HepG2 (cell line): ENCODE results near the gene ANKK1. TPM values are rescaled to one million over a fixed set of nuclear protein-coding genes. Genes with fewer than 3 reads are reported as not detected.

Experiments
- ATAC-seq: fragments of 200-7000 bp; cut with Tn5 transposase; 3 replicates; pipeline ENCODE4 v1.9.1; 2020; ENCODE audit warnings: mild to moderate bottlenecking, moderate library complexity
- BruUV-seq: library from RNA; stranded (reverse); fragments of 400-500 nt; replicated peaks from 2 replicates; lab custom pipeline; 2021; lab: Mats Ljungman, UMichigan
- CTCF ChIA-PET: fragments of 300-600 bp; formaldehyde crosslinking; extraction: SDS; loops from one replicate; lab custom pipeline; 2021; ENCODE audit warnings: low total read pairs, inconsistent platforms, low intra/inter-chr PET ratio; lab: Yijun Ruan, JAX
- POLR2A ChIA-PET: fragments of 350-600 bp; sonication (Branson Sonifier 250); formaldehyde crosslinking; loops from one replicate; lab custom pipeline; 2020; ENCODE audit warnings: antibody characterized with exemption, inconsistent platforms; lab: Yijun Ruan, JAX
- DNase-seq: peaks from one replicate; pipeline ENCODE4 v3.0.0-alpha.2; 2015; ENCODE audit warnings: low spot score
- FAIRE-seq: peaks from 3 replicates; lab custom pipeline; 2011; peaks lifted over from hg19 to GRCh38; lab: Jason Lieb, UNC
- H2AFZ ChIP-seq: one replicate; pipeline ENCODE4 v1.6.1; 2011; ENCODE audit warnings: low read length, inconsistent platforms
- H3K27ac ChIP-seq: fragments of 300-600 bp; 3 replicates; pipeline ENCODE4 v1.8.0; 2011; ENCODE audit warnings: mixed run types, mild to moderate bottlenecking, mixed read lengths, low read length, inconsistent platforms; ENCODE audit not compliant: insufficient read depth; ENCODE audit errors: extremely low read length
- H3K27me3 ChIP-seq, 2 experiments: fragments of 200-600 bp in 1 of 2; 2 replicates in 1 of 2; 3 replicates in 1 of 2; pipeline versions ENCODE4 v1.6.0 to v1.8.0; 2011; ENCODE audit warnings: low read length in 2 of 2, mild to moderate bottlenecking in 2 of 2, moderate library complexity in 2 of 2, inconsistent platforms in 1 of 2; ENCODE audit not compliant: insufficient read depth in 2 of 2, control insufficient read depth in 1 of 2
- H3K36me3 ChIP-seq, 2 experiments: fragments of 200-600 bp in 1 of 2; replicated peaks in 1 of 2; 2 replicates in 1 of 2; 3 replicates in 1 of 2; pipeline versions ENCODE4 v1.5.1 to v1.8.0; 2011; ENCODE audit warnings: low read length in 2 of 2, inconsistent platforms in 1 of 2; ENCODE audit not compliant: insufficient read depth in 2 of 2, control insufficient read depth in 1 of 2
- H3K4me1 ChIP-seq: 2 replicates; pipeline ENCODE4 v1.5.1; 2012; ENCODE audit warnings: low read length, inconsistent platforms; ENCODE audit not compliant: insufficient read depth
- H3K4me2 ChIP-seq: 2 replicates; pipeline ENCODE4 v1.6.0; 2011; ENCODE audit warnings: low read depth, low read length, inconsistent platforms
- H3K4me3 ChIP-seq, 3 experiments: fragments of 200-600 bp in 1 of 3; sonication (generic), shearing (Covaris generic) in 1 of 3; replicated peaks in 1 of 3; 2 replicates each; pipeline ENCODE4 v1.5.1; 2011 to 2016; ENCODE audit warnings: low read length in 3 of 3, inconsistent platforms in 2 of 3, low read depth in 2 of 3, mild to moderate bottlenecking in 2 of 3, control low read depth in 1 of 3, mixed read lengths in 1 of 3; ENCODE audit not compliant: insufficient read depth in 1 of 3
- H3K79me2 ChIP-seq: one replicate; pipeline ENCODE4 v1.6.1; 2011; ENCODE audit warnings: low read length, inconsistent platforms; ENCODE audit not compliant: insufficient read depth
- H3K9ac ChIP-seq: 2 replicates; pipeline ENCODE4 v1.6.0; 2011; ENCODE audit warnings: mild to moderate bottlenecking, low read depth, low read length, inconsistent platforms; ENCODE audit not compliant: insufficient read depth
- H3K9me3 ChIP-seq: 2 replicates; pipeline ENCODE4 v1.5.1; 2012; ENCODE audit warnings: mild to moderate bottlenecking, low read length
- H4K20me1 ChIP-seq: 2 replicates; pipeline ENCODE4 v1.6.0; 2011; ENCODE audit warnings: inconsistent platforms, mild to moderate bottlenecking, low read length, moderate library complexity; ENCODE audit not compliant: insufficient read depth
- CREBL2 ChIP-seq: sonication (generic); formaldehyde crosslinking; IDR thresholded peaks from 2 replicates; pipeline ENCODE4 v1.8.1; 2023; ENCODE audit warnings: missing genetic modification reagents, mild to moderate bottlenecking, borderline replicate concordance
- ELF4 ChIP-seq: sonication (generic); formaldehyde crosslinking; IDR thresholded peaks from 2 replicates; pipeline ENCODE4 v1.5.0; 2020; ENCODE audit warnings: missing genetic modification reagents, mild to moderate bottlenecking, moderate library complexity, borderline replicate concordance
- MAFG ChIP-seq: sonication (generic); formaldehyde crosslinking; IDR thresholded peaks from 2 replicates; pipeline ENCODE4 v1.5.1; 2020; ENCODE audit warnings: mild to moderate bottlenecking, missing genetic modification reagents
- NFYC ChIP-seq: IDR thresholded peaks from 2 replicates; pipeline ENCODE4 v1.6.1; 2016; ENCODE audit warnings: missing genetic modification reagents, missing compliant biosample characterization
- RBM22 ChIP-seq: fragments of 200-400 bp; formaldehyde crosslinking; optimal IDR thresholded peaks from 2 replicates; pipeline ENCODE3; 2017; ENCODE audit warnings: mild to moderate bottlenecking, low read length, moderate library complexity
- RFXAP ChIP-seq: sonication (generic); formaldehyde crosslinking; IDR thresholded peaks from 2 replicates; pipeline ENCODE4 v1.4.0; 2020; ENCODE audit warnings: missing genetic modification reagents, borderline replicate concordance
- TOPORS ChIP-seq: sonication (generic); formaldehyde crosslinking; IDR thresholded peaks from 2 replicates; pipeline ENCODE4 v1.8.0; 2023; ENCODE audit warnings: mild to moderate bottlenecking, missing genetic modification reagents
- ZBTB37 ChIP-seq: sonication (generic); formaldehyde crosslinking; IDR thresholded peaks from 2 replicates; pipeline ENCODE4 v1.4.0; 2020; ENCODE audit warnings: mild to moderate bottlenecking, missing genetic modification reagents
- ZBTB38 ChIP-seq: sonication (generic); formaldehyde crosslinking; IDR thresholded peaks from 2 replicates; pipeline ENCODE4 v1.5.1; 2020; ENCODE audit warnings: mild to moderate bottlenecking, missing genetic modification reagents
- ZBTB39 ChIP-seq: sonication (generic); formaldehyde crosslinking; IDR thresholded peaks from 2 replicates; pipeline ENCODE4 v1.5.0; 2020; ENCODE audit warnings: missing genetic modification reagents
- ZMAT3 ChIP-seq: sonication (generic); formaldehyde crosslinking; conservative IDR thresholded peaks from 2 replicates; pipeline ENCODE4 v1.7.0; 2021; ENCODE audit warnings: missing genetic modification reagents
- ZNF292 ChIP-seq: sonication (generic); formaldehyde crosslinking; IDR thresholded peaks from 2 replicates; pipeline ENCODE4 v1.8.1; 2022; ENCODE audit warnings: mild to moderate bottlenecking, low read depth, missing genetic modification reagents, borderline replicate concordance
- ZNF350 ChIP-seq: sonication (generic); formaldehyde crosslinking; IDR thresholded peaks from 2 replicates; pipeline ENCODE4 v1.4.0; 2020; ENCODE audit warnings: mild to moderate bottlenecking, low read depth, missing genetic modification reagents, borderline replicate concordance
- ZNF546 ChIP-seq: sonication (generic); formaldehyde crosslinking; conservative IDR thresholded peaks from 2 replicates; pipeline ENCODE4 v1.8.1; 2023; ENCODE audit warnings: mild to moderate bottlenecking, missing genetic modification reagents
- ZNF552 ChIP-seq: sonication (generic); formaldehyde crosslinking; IDR thresholded peaks from 2 replicates; pipeline ENCODE4 v1.9.0; 2022; ENCODE audit warnings: missing genetic modification reagents, mild to moderate bottlenecking, borderline replicate concordance
- ZNF564 ChIP-seq: sonication (generic); formaldehyde crosslinking; IDR thresholded peaks from 2 replicates; pipeline ENCODE4 v1.8.1; 2023; ENCODE audit warnings: mild to moderate bottlenecking, missing genetic modification reagents
- ZNF672 ChIP-seq: sonication (generic); formaldehyde crosslinking; IDR thresholded peaks from 2 replicates; pipeline ENCODE4 v1.8.1; 2022; ENCODE audit warnings: missing genetic modification reagents
- ZNF761 ChIP-seq: sonication (generic); formaldehyde crosslinking; conservative IDR thresholded peaks from 2 replicates; pipeline ENCODE4 v1.4.0; 2020; ENCODE audit warnings: mild to moderate bottlenecking, missing genetic modification reagents
- ZSCAN21 ChIP-seq: sonication (generic); formaldehyde crosslinking; IDR thresholded peaks from 2 replicates; pipeline ENCODE4 v1.8.0; 2022; ENCODE audit warnings: mild to moderate bottlenecking, missing genetic modification reagents, moderate library complexity, borderline replicate concordance
- ZSCAN25 ChIP-seq: sonication (generic); formaldehyde crosslinking; IDR thresholded peaks from 2 replicates; pipeline ENCODE4 v1.8.0; 2022; ENCODE audit warnings: mild to moderate bottlenecking, missing genetic modification reagents
- WGBS: methylation state at CpG from one replicate; pipeline ENCODE4 v1.1.6; 2017; ENCODE audit warnings: low lambda C conversion rate; 5-methylcytosine and 5-hydroxymethylcytosine counted together
- in situ Hi-C: cut with HindIII; loops from 2 replicates; pipeline ENCODE4 v1.10.0; 2017; ENCODE audit warnings: low pct_unique_long_range_greater_than_20kb; ENCODE audit not compliant: extremely low pct_ligation_motif_present
- intact Hi-C: fragments of 100-400 bp; cut with micrococcal nuclease; formaldehyde crosslinking; loops from one replicate; pipeline ENCODE4 v1.10.0; 2022; ENCODE audit not compliant: unreplicated experiment
- polyA plus RNA-seq, 8 experiments: library from polyadenylated mRNA; depleted of rRNA in 3 of 8; stranded (reverse) in 7 of 8; unstranded in 1 of 8; fragments of >200 nt; fragmentation: Illumina TruSeq in 4 of 8; extraction: Trizol in 4 of 8; gene quantifications; 2 replicates each; pipeline versions ENCODE4 v1.2.1 to v1.2.3, GENCODE V29; 2011 to 2016; ENCODE audit warnings: low read depth in 4 of 8, missing spikeins in 1 of 8, mixed read lengths in 1 of 8; ENCODE audit not compliant: insufficient read depth in 1 of 8
- total RNA-seq, 5 experiments: library from RNA; depleted of rRNA; stranded (reverse); fragments of >200 nt; fragmentation: Illumina TruSeq; extraction: Trizol; gene quantifications; 2 replicates each; pipeline ENCODE4 v1.2.3, GENCODE V29; 2016; ENCODE audit warnings: low read depth in 1 of 5

Gene ANKK1
- total and polyA plus RNA-seq, 2 of the 13 experiments (the other 11 are each of a cell fraction or from before 2014, with no cell fraction given): 0.04 to 0.22 TPM

GRCh38 chr11:113363996-113364641, 23.5 kb upstream of the ANKK1 start (continued):
- TF ChIP-seq MAFG (CRISPR knock-in tag): no peak
- no peak for TF ChIP-seq NFYC (CRISPR knock-in tag)
- no peak for TF ChIP-seq RFXAP
- no peak for TF ChIP-seq TOPORS (CRISPR knock-in tag)
- no peak for TF ChIP-seq ELF4 (CRISPR knock-in tag)

- 76% methylated on average over 5 of the region's 5 CpGs for WGBS
- H3K27me3 ChIP-seq: no peaks in the 10 kb centered on the region
- H4K20me1 ChIP-seq: no peaks in the 10 kb centered on the region
- ChIA-PET CTCF (no interaction called here), POLR2A (no interaction called here)
- H3K4me2 ChIP-seq: no peak overlapping the region
- in situ Hi-C loops (no loop called here), intact Hi-C loops (no loop called here)
- H3K36me3 ChIP-seq: peaks cover 0 to 5% of the 10 kb centered on the region in 2 experiments; a peak in 1 of 5 replicates
- no peaks in the 10 kb centered on the region for H3K9me3 ChIP-seq
- no TSS peak for BruUV-seq
- DNase-seq (no peak), ATAC-seq (no peak), FAIRE-seq (no peak)
- no peak overlapping the region for H3K9ac ChIP-seq
- H3K4me1 ChIP-seq: no peaks in the 10 kb centered on the region
- H3K79me2 ChIP-seq: no peaks in the 10 kb centered on the region
- no peak overlapping the region for H3K4me3 ChIP-seq
- H2AFZ ChIP-seq: no peak overlapping the region
- H3K27ac ChIP-seq: no peak overlapping the region
- no peak for TF ChIP-seq ZNF546
- TF ChIP-seq CREBL2 (CRISPR knock-in tag): no peak
- TF ChIP-seq ZNF350 (CRISPR knock-in tag): no peak
- no peak for TF ChIP-seq ZNF761 (CRISPR knock-in tag)
- no peak for TF ChIP-seq ZBTB39 (CRISPR knock-in tag)
- no peak for TF ChIP-seq ZBTB37
- TF ChIP-seq RBM22: no peak
- TF ChIP-seq ZMAT3 (CRISPR knock-in tag): no peak
- TF ChIP-seq ZNF292: no peak
- TF ChIP-seq ZNF552: no peak
- TF ChIP-seq ZBTB38 (CRISPR knock-in tag): no peak
- no peak for TF ChIP-seq ZNF672 (CRISPR knock-in tag)
- TF ChIP-seq ZSCAN21: no peak
- TF ChIP-seq ZNF564 (CRISPR knock-in tag): no peak
- TF ChIP-seq ZSCAN25 (CRISPR knock-in tag): no peak
These were observed 21.7 kb upstream of the ANKK1 start for GRCh38 chr11:113365895-113366294.
